ENCODE measurements around the gene TMEM132D. TPM values are rescaled to one million over a fixed set of nuclear protein-coding genes. Genes with fewer than 3 reads are reported as not detected.

The TMEM132D gene
- total and polyA plus RNA-seq, 8 donors = 0.19 to 2.8 (median 0.46) TPM

- TF ChIP-seq CTCF (IDR thresholded peaks at IDR 0.05) = no peak
- FAIRE-seq = no peak
These were observed 420.5 kb downstream of the TMEM132D start for GRCh38 chr12:129483111-129483893.

GRCh38 chr12:129481921-129482320 is 421.9 kb downstream of the TMEM132D start:
- ATAC-seq = no peak
- FAIRE-seq = no peak
- WGBS, 2 donors = 71 to 76% methylated on average over 10 of the region's 10 CpGs
- Histone ChIP-seq H3K9me3 (no peaks in the 10 kb centered on the region), H3K4me3 (no peak overlapping the region), H3K27ac (no peak overlapping the region), H3K36me3 (no peaks in the 10 kb centered on the region), H3K27me3 (peaks cover 0 to 2% (median 0%) of the 10 kb centered on the region in 4 donors), H3K4me1 (no peaks in the 10 kb centered on the region)
- TF ChIP-seq CTCF (IDR thresholded peaks at IDR 0.05) = no peak
- DNase-seq = no peak
- intact Hi-C loops (cut with DNase I) = no loop called here

More at GRCh38 chr12:129483111-129483893, 420.5 kb downstream of the TMEM132D start:
- intact Hi-C loops (cut with DNase I) = no loop called here
- 64 to 76% methylated on average over 16 of the region's 16 CpGs for WGBS, 2 donors
- Histone ChIP-seq H3K9me3 (no peaks in the 10 kb centered on the region), H3K27me3 (peaks cover 0 to 2% (median 0%) of the 10 kb centered on the region in 4 donors), H3K4me1 (no peaks in the 10 kb centered on the region), H3K27ac (no peak overlapping the region), H3K36me3 (no peaks in the 10 kb centered on the region), H3K4me3 (no peak overlapping the region)
- no peak for DNase-seq
- ATAC-seq = no peak

- no peaks in the 10 kb centered on the region for H3K4me1 ChIP-seq
- intact Hi-C loops (cut with DNase I) = no loop called here
- 58 to 74% methylated on average over 5 of the region's 5 CpGs for WGBS, 2 donors
- no peak for FAIRE-seq
- TF ChIP-seq CTCF (IDR thresholded peaks at IDR 0.05) = no peak
- no peaks in the 10 kb centered on the region for H3K36me3 ChIP-seq
- DNase-seq = no peak
- no peak overlapping the region for H3K4me3 ChIP-seq
- H3K27ac ChIP-seq = no peak overlapping the region
- peaks cover 0 to 13% (median 0%) of the 10 kb centered on the region in 4 donors for H3K27me3 ChIP-seq
- H3K9me3 ChIP-seq = no peaks in the 10 kb centered on the region
- ATAC-seq = no peak
These were observed 433.6 kb downstream of the TMEM132D start for GRCh38 chr12:129470196-129470595.

- H3K36me3 ChIP-seq = no peaks in the 10 kb centered on the region
- no peaks in the 10 kb centered on the region for H3K9me3 ChIP-seq
- 30 to 39% methylated on average over 6 of the region's 6 CpGs for WGBS, 2 donors
- no peak for DNase-seq
- no peak for FAIRE-seq
- peak in 2 of 4 donors; percentile 58 to 70 for ATAC-seq
- intact Hi-C loops (cut with DNase I) = no loop called here
- no peak for TF ChIP-seq CTCF (IDR thresholded peaks at IDR 0.05)
- no peaks in the 10 kb centered on the region for H3K4me1 ChIP-seq
- H3K27ac ChIP-seq = no peak overlapping the region
- no peak overlapping the region for H3K4me3 ChIP-seq
- H3K27me3 ChIP-seq = no peaks in the 10 kb centered on the region
These were observed 436.1 kb downstream of the TMEM132D start for GRCh38 chr12:129467726-129468125.

GRCh38 chr12:129467289-129467688 is 436.5 kb downstream of the TMEM132D start:
- H3K27me3 ChIP-seq = no peaks in the 10 kb centered on the region
- no peak overlapping the region for H3K4me3 ChIP-seq
- no peak overlapping the region for H3K27ac ChIP-seq
- no peak for TF ChIP-seq CTCF (IDR thresholded peaks at IDR 0.05)
- intact Hi-C loops (cut with DNase I) = no loop called here
- FAIRE-seq (no peak), ATAC-seq (no peak), DNase-seq (no peak)
- no peaks in the 10 kb centered on the region for H3K4me1 ChIP-seq
- no peaks in the 10 kb centered on the region for H3K36me3 ChIP-seq
- 8 to 9% methylated on average over 1 of the region's 1 CpG for WGBS, 2 donors
- no peaks in the 10 kb centered on the region for H3K9me3 ChIP-seq
